K562 (cell line): Measurements from ENCODE around the gene MPL. TPM values are rescaled to one million over a fixed set of nuclear protein-coding genes. Genes with fewer than 3 reads are reported as not detected.

Experiments used
- BACH1 ChIP-seq: fragments of 200-800 bp; sonication (Bioruptor generic); IDR thresholded peaks from 2 replicates; pipeline ENCODE4 v1.6.1; 2016; ENCODE audit warnings: missing genetic modification characterization, missing compliant biosample characterization
- CREB3 ChIP-seq: fragments of 450-650 bp; conservative IDR thresholded peaks from 2 replicates; pipeline ENCODE4 v1.6.1; 2016; ENCODE audit warnings: missing genetic modification characterization, low read depth, mild to moderate bottlenecking, missing compliant biosample characterization, moderate library complexity
- EGR1 ChIP-seq: fragments of 450-650 bp; conservative IDR thresholded peaks from 2 replicates; pipeline ENCODE4 v1.6.1; 2017; ENCODE audit warnings: mild to moderate bottlenecking
- EP300 ChIP-seq: IDR thresholded peaks from 2 replicates; pipeline ENCODE4 v1.6.1; 2012; ENCODE audit warnings: low read length, improper control_type of control experiment
- GATAD2A ChIP-seq: fragments of 450-650 bp; IDR thresholded peaks from 2 replicates; pipeline ENCODE4 v1.6.1; 2017
- LEF1 ChIP-seq: fragments of 450-650 bp; IDR thresholded peaks from 2 replicates; pipeline ENCODE4 v1.6.1; 2016; ENCODE audit warnings: mild to moderate bottlenecking
- MCM2 ChIP-seq: fragments of 450-650 bp; IDR thresholded peaks from 2 replicates; pipeline ENCODE4 v1.6.1; 2017; ENCODE audit warnings: low read depth, mild to moderate bottlenecking
- NCOA2 ChIP-seq, 2 experiments: fragments of 450-650 bp; IDR thresholded peaks; 2 replicates each; pipeline ENCODE4 v1.6.1; 2018; ENCODE audit warnings: mild to moderate bottlenecking in 2 of 2, moderate library complexity in 1 of 2; ENCODE audit not compliant: partially characterized antibody in 2 of 2
- NFIX ChIP-seq: fragments of 250-450 bp; sonication (Bioruptor Pico); IDR thresholded peaks from 2 replicates; pipeline ENCODE4 v1.4.0; 2020; ENCODE audit warnings: low read depth, mild to moderate bottlenecking, moderate library complexity
- NUFIP1 ChIP-seq: fragments of 450-650 bp; IDR thresholded peaks from 2 replicates; pipeline ENCODE4 v1.6.1; 2018; ENCODE audit not compliant: partially characterized antibody
- PBX2 ChIP-seq, 2 experiments: IDR thresholded peaks in 1 of 2; conservative IDR thresholded peaks in 1 of 2; 2 replicates each; pipeline ENCODE4 v1.6.1; 2016; ENCODE audit warnings: low read depth in 2 of 2, mild to moderate bottlenecking in 1 of 2, missing compliant biosample characterization in 1 of 2, missing genetic modification characterization in 1 of 2, moderate library complexity in 1 of 2
- PCBP1 ChIP-seq: fragments of 200-400 bp; formaldehyde crosslinking; IDR thresholded peaks from 2 replicates; pipeline ENCODE4 v1.6.1; 2018; ENCODE audit warnings: mild to moderate bottlenecking, low read depth, low read length; ENCODE audit not compliant: poor library complexity, severe bottlenecking
- POLR2B ChIP-seq: fragments of 450-650 bp; IDR thresholded peaks from 2 replicates; pipeline ENCODE4 v1.6.1; 2018; ENCODE audit warnings: low read depth; ENCODE audit not compliant: partially characterized antibody
- POU5F1 ChIP-seq: fragments of 150-350 bp; IDR thresholded peaks from 2 replicates; pipeline ENCODE4 v1.6.1; 2014; ENCODE audit warnings: borderline replicate concordance, low read length, low read depth, mild to moderate bottlenecking; ENCODE audit not compliant: partially characterized antibody
- PPARD ChIP-seq: fragments of 250-450 bp; sonication (Bioruptor Pico); IDR thresholded peaks from 2 replicates; pipeline ENCODE4 v1.8.0; 2022; ENCODE audit warnings: inconsistent platforms, mild to moderate bottlenecking, moderate library complexity
- PTBP1 ChIP-seq: fragments of 200-400 bp; formaldehyde crosslinking; IDR thresholded peaks from 2 replicates; pipeline ENCODE4 v1.6.1; 2017; ENCODE audit warnings: low read depth, low read length
- RBBP5 ChIP-seq: fragments of 200-600 bp; sonication (generic); IDR thresholded peaks from 2 replicates; pipeline ENCODE4 v1.6.1; 2012; ENCODE audit warnings: borderline replicate concordance, mild to moderate bottlenecking, low read length, control low read depth, inconsistent platforms; ENCODE audit not compliant: insufficient read depth, poor library complexity, severe bottlenecking
- TAF15 ChIP-seq: fragments of 200-400 bp; formaldehyde crosslinking; IDR thresholded peaks from 2 replicates; pipeline ENCODE4 v1.6.1; 2017; ENCODE audit warnings: mild to moderate bottlenecking, low read depth, low read length, moderate library complexity
- ZNF449 ChIP-seq: fragments of 250-450 bp; sonication (Bioruptor Pico); IDR thresholded peaks from 2 replicates; pipeline ENCODE4 v1.8.0; 2022; ENCODE audit warnings: moderate library complexity, mild to moderate bottlenecking, inconsistent platforms
- ZNF589 ChIP-seq: fragments of 200-800 bp; sonication (Bioruptor generic); IDR thresholded peaks from 2 replicates; pipeline ENCODE4 v1.6.1; 2016; ENCODE audit warnings: low read depth, missing genetic modification characterization, missing compliant biosample characterization
- polyA plus RNA-seq, 8 experiments: library from polyadenylated mRNA; depleted of rRNA in 4 of 8; stranded (reverse) in 5 of 8; unstranded in 3 of 8; fragments of >200 nt; fragmentation: Nextera tagmentation in 2 of 8; fragmentation: Illumina TruSeq in 1 of 8; extraction: Ambion mirVana in 2 of 8; extraction: Trizol in 1 of 8; gene quantifications; 2 replicates each; pipeline versions ENCODE4 v1.2.1 to v1.2.3, GENCODE V29; 2011 to 2014; ENCODE audit warnings: inconsistent platforms in 1 of 8, missing spikeins in 1 of 8
- total RNA-seq, 7 experiments: library from RNA; depleted of rRNA in 6 of 7; stranded (reverse); fragments of >200 nt in 6 of 7; fragmentation: Illumina TruSeq in 2 of 7; extraction: Trizol in 2 of 7; gene quantifications; 2 replicates each; pipeline versions ENCODE4 v1.2.1 to v1.2.3, GENCODE V29; 2011 to 2021; ENCODE audit warnings: low replicate concordance in 1 of 7
- TF ChIP-seq, protein P1 (sequence below): fragments of 450-650 bp; formaldehyde crosslinking; IDR thresholded peaks from 2 replicates; pipeline ENCODE4 v1.4.0; 2020; ENCODE audit warnings: mild to moderate bottlenecking, mixed read lengths

MPL gene
- total and polyA plus RNA-seq, 9 of the 15 experiments (the other 6 are each of a cell fraction or from before 2014, with no cell fraction given), result not detected

- no peak for TF ChIP-seq ZNF589 (CRISPR knock-in tag)
- no peak for TF ChIP-seq LEF1
- TF ChIP-seq TAF15, result no peak
- TF ChIP-seq, protein P1, sequence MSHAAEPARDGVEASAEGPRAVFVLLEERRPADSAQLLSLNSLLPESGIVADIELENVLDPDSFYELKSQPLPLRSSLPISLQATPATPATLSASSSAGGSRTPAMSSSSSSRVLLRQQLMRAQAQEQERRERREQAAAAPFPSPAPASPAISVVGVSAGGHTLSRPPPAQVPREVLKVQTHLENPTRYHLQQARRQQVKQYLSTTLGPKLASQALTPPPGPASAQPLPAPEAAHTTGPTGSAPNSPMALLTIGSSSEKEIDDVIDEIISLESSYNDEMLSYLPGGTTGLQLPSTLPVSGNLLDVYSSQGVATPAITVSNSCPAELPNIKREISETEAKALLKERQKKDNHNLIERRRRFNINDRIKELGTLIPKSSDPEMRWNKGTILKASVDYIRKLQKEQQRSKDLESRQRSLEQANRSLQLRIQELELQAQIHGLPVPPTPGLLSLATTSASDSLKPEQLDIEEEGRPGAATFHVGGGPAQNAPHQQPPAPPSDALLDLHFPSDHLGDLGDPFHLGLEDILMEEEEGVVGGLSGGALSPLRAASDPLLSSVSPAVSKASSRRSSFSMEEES (CRISPR knock-in tag), result no peak
- TF ChIP-seq GATAD2A, result no peak
- TF ChIP-seq MCM2, result no peak
- peak; percentile 2 for TF ChIP-seq RBBP5
- TF ChIP-seq ZNF449, result peak; percentile 74; the same call in 1 of the 2 replicates
- TF ChIP-seq BACH1 (tag), result no peak
- no peak for TF ChIP-seq PCBP1
- TF ChIP-seq NFIX (CRISPR knock-in tag), result no peak
- TF ChIP-seq EGR1, result no peak
- TF ChIP-seq PBX2 (CRISPR knock-in tag; IDR thresholded peaks at IDR 0.05; ENCODE audit: low read depth), result no peak
- TF ChIP-seq PBX2 (tag; conservative IDR thresholded peaks at IDR 0.05; ENCODE audit: low read depth), result no peak
- no peak for TF ChIP-seq PPARD (CRISPR knock-in tag)
- peak; percentile 24; the same call in 1 of the 2 replicates for TF ChIP-seq EP300
- TF ChIP-seq PTBP1, result no peak
- no peak for TF ChIP-seq CREB3 (tag)
- no peak for TF ChIP-seq POU5F1
- no peak for TF ChIP-seq NCOA2 (IDR thresholded peaks at IDR 0.05; ENCODE audit: partially characterized antibody in 2 of 2)
- TF ChIP-seq NUFIP1, result no peak
- peak; percentile 74 for TF ChIP-seq POLR2B
Observed at GRCh38 chr1:43367904-43368645, 30.5 kb downstream of the MPL start, which contains the start of gene ELOVL1 (continued).
